IMR-90 (cell line): Measurements from ENCODE around the gene UBA3. TPM values are rescaled to one million over a fixed set of nuclear protein-coding genes. Genes with fewer than 3 reads are reported as not detected.

ENCODE experiments used
- ATAC-seq: fragments of 200-7000 bp; cut with Tn5 transposase; 2 replicates; pipeline ENCODE4 v1.9.1; 2020; ENCODE audit warnings: low read depth, mild to moderate bottlenecking, moderate library complexity
- BruUV-seq: library from RNA; stranded (reverse); fragments of 400-500 nt; replicated peaks from 2 replicates; lab custom pipeline; 2021; lab: Mats Ljungman, UMichigan
- CTCF ChIA-PET: fragments of 300-600 bp; formaldehyde crosslinking; extraction: SDS; loops from one replicate; lab custom pipeline; 2021; ENCODE audit warnings: antibody characterized with exemption; lab: Yijun Ruan, JAX
- POLR2A ChIA-PET: fragments of 300-600 bp; sonication (Branson Sonifier 250); formaldehyde crosslinking; loops from one replicate; lab custom pipeline; 2022; ENCODE audit warnings: antibody characterized with exemption; ENCODE audit not compliant: unreplicated experiment; lab: Charles Lee
- DNase-seq: peaks from one replicate; pipeline ENCODE4 v3.0.0; 2013
- H2AFZ ChIP-seq: replicated peaks from 2 replicates; pipeline ENCODE3; 2013; ENCODE audit warnings: low read length, mild to moderate bottlenecking; ENCODE audit not compliant: poor library complexity
- H2AK5ac ChIP-seq: 2 replicates; pipeline ENCODE4 v1.6.1; 2013; ENCODE audit warnings: low read depth, low read length, inconsistent platforms
- H2AK9ac ChIP-seq: replicated peaks from 2 replicates; pipeline ENCODE3; 2013; ENCODE audit warnings: mild to moderate bottlenecking, low read depth, low read length, moderate library complexity; ENCODE audit not compliant: poor library complexity
- H2BK120ac ChIP-seq: 2 replicates; pipeline ENCODE4 v1.6.1; 2013; ENCODE audit warnings: low read depth, low read length, inconsistent platforms
- H2BK15ac ChIP-seq: 3 replicates; pipeline ENCODE4 v1.6.1; 2013; ENCODE audit warnings: low read depth, low read length, inconsistent platforms
- H2BK20ac ChIP-seq: 2 replicates; pipeline ENCODE4 v1.6.1; 2013; ENCODE audit warnings: low read depth, mild to moderate bottlenecking, inconsistent platforms, low read length, moderate library complexity
- H2BK5ac ChIP-seq: 2 replicates; pipeline ENCODE4 v1.6.1; 2013; ENCODE audit warnings: mild to moderate bottlenecking, low read depth, low read length, inconsistent platforms; ENCODE audit not compliant: poor library complexity, severe bottlenecking
- H3K14ac ChIP-seq: replicated peaks from 2 replicates; pipeline ENCODE4 v1.6.1; 2013; ENCODE audit warnings: low read depth, low read length, inconsistent platforms
- H3K18ac ChIP-seq: 2 replicates; pipeline ENCODE4 v1.6.1; 2013; ENCODE audit warnings: low read depth, low read length, control low read depth
- H3K23ac ChIP-seq: 2 replicates; pipeline ENCODE4 v1.6.1; 2013; ENCODE audit warnings: low read depth, low read length, inconsistent platforms
- H3K27ac ChIP-seq: 2 replicates; pipeline ENCODE4 v1.5.1; 2013; ENCODE audit warnings: mild to moderate bottlenecking, control low read depth, low read length; ENCODE audit not compliant: insufficient read depth
- H3K27me3 ChIP-seq: 2 replicates; pipeline ENCODE4 v1.6.1; 2013; ENCODE audit warnings: low read length; ENCODE audit not compliant: control insufficient read depth, insufficient read depth
- H3K36me3 ChIP-seq: 2 replicates; pipeline ENCODE4 v1.6.1; 2013; ENCODE audit warnings: low read length, mixed read lengths; ENCODE audit not compliant: control insufficient read depth, insufficient read depth
- H3K4ac ChIP-seq: 2 replicates; pipeline ENCODE4 v1.6.1; 2013; ENCODE audit warnings: low read depth, low read length, inconsistent platforms
- H3K4me1 ChIP-seq: 2 replicates; pipeline ENCODE4 v1.6.1; 2013; ENCODE audit warnings: low read length, mixed read lengths; ENCODE audit not compliant: control insufficient read depth, insufficient read depth
- H3K4me2 ChIP-seq: 2 replicates; pipeline ENCODE4 v1.6.1; 2013; ENCODE audit warnings: low read depth, mild to moderate bottlenecking, control low read depth, low read length, moderate library complexity
- H3K4me3 ChIP-seq: 2 replicates; pipeline ENCODE4 v1.5.1; 2013; ENCODE audit warnings: low read depth, mild to moderate bottlenecking, control low read depth, low read length, moderate library complexity; ENCODE audit not compliant: insufficient read depth
- H3K56ac ChIP-seq: 2 replicates; pipeline ENCODE4 v1.6.1; 2013; ENCODE audit warnings: low read length, inconsistent platforms; ENCODE audit not compliant: insufficient read depth; ENCODE audit errors: extremely low read depth
- H3K79me1 ChIP-seq, 2 experiments: 2 replicates each; pipeline ENCODE4 v1.6.1; 2013; ENCODE audit warnings: low read length in 2 of 2, inconsistent platforms in 1 of 2, low read depth in 1 of 2
- H3K9ac ChIP-seq: 2 replicates; pipeline ENCODE4 v1.6.1; 2013; ENCODE audit warnings: low read depth, low read length, control low read depth
- H3K9me1 ChIP-seq: 2 replicates; pipeline ENCODE4 v1.6.1; 2013; ENCODE audit warnings: low read length, inconsistent platforms; ENCODE audit not compliant: insufficient read depth
- H3K9me3 ChIP-seq: 2 replicates; pipeline ENCODE4 v1.6.1; 2013; ENCODE audit warnings: low read length; ENCODE audit not compliant: control insufficient read depth, insufficient read depth
- H4K20me1 ChIP-seq: 2 replicates; pipeline ENCODE4 v1.6.1; 2013; ENCODE audit warnings: low read length, inconsistent platforms; ENCODE audit not compliant: insufficient read depth
- H4K5ac ChIP-seq: 2 replicates; pipeline ENCODE4 v1.6.1; 2013; ENCODE audit warnings: mild to moderate bottlenecking, low read depth, low read length, control low read depth
- H4K8ac ChIP-seq, 2 experiments: 2 replicates each; pipeline ENCODE4 v1.6.1; 2013; ENCODE audit warnings: low read depth in 2 of 2, low read length in 2 of 2, control low read depth in 1 of 2, inconsistent platforms in 1 of 2
- H4K91ac ChIP-seq: 2 replicates; pipeline ENCODE4 v1.6.1; 2013; ENCODE audit warnings: low read depth, low read length, inconsistent platforms; ENCODE audit not compliant: insufficient read depth
- CHD1 ChIP-seq: IDR thresholded peaks from 2 replicates; pipeline ENCODE4 v1.6.1; 2012; ENCODE audit warnings: low read depth, low read length, improper control_type of control experiment
- FOS ChIP-seq: fragments of 150-350 bp; IDR thresholded peaks from 2 replicates; pipeline ENCODE4 v1.6.1; 2016; ENCODE audit warnings: low read depth, low read length
- MAFK ChIP-seq: IDR thresholded peaks from 2 replicates; pipeline ENCODE4 v1.6.1; 2012; ENCODE audit warnings: low read depth, low read length, improper control_type of control experiment
- WGBS, 2 experiments: methylation state at CpG; one replicate each; pipeline versions ENCODE4 v1.1.5 to v1.1.7; 2013; ENCODE audit warnings: missing lambda C conversion rate in 2 of 2; ENCODE audit not compliant: insufficient read length in 1 of 2; ENCODE audit errors: extremely low coverage in 2 of 2; 5-methylcytosine and 5-hydroxymethylcytosine counted together
- dilution Hi-C: fragments of 300-500 bp; cut with HindIII; formaldehyde crosslinking; loops from one replicate; pipeline ENCODE4 v1.14.3; 2018; ENCODE audit warnings: low sequenced_read_pairs; ENCODE audit not compliant: unreplicated experiment
- in situ Hi-C: fragments of 300-500 bp; cut with MboI; formaldehyde crosslinking; loops from 3 replicates; pipeline ENCODE4 v1.14.3; 2019; ENCODE audit warnings: low sequenced_read_pairs, inconsistent platforms, mixed read lengths
- intact Hi-C: fragments of 100-400 bp; cut with micrococcal nuclease; formaldehyde crosslinking; loops from 2 replicates; pipeline ENCODE4 v1.10.0; 2022
- polyA plus RNA-seq, 3 experiments: library from polyadenylated mRNA; depleted of rRNA; stranded (reverse); fragments of >200 nt; gene quantifications; 2 replicates each; pipeline ENCODE4 v1.2.3, GENCODE V29; 2012; ENCODE audit warnings: low replicate concordance in 1 of 3
- total RNA-seq: library from RNA; depleted of rRNA; stranded (reverse); fragments of >200 nt; gene quantifications from 2 replicates; pipeline ENCODE4 v1.2.3, GENCODE V29; 2012

Gene UBA3
- total and polyA plus RNA-seq, 2 of the 4 experiments (the other 2 are of a cell fraction) = 51.8 to 64.3 TPM

- ATAC-seq = no peak
- H2BK15ac ChIP-seq = no peak overlapping the region
- H3K27me3 ChIP-seq = no peaks in the 10 kb centered on the region
- peaks cover 17% of the 10 kb centered on the region for H3K36me3 ChIP-seq
- H2AK9ac ChIP-seq = no peak overlapping the region
- H3K56ac ChIP-seq = no peak overlapping the region
- no peaks in the 10 kb centered on the region for H3K9me3 ChIP-seq
- H4K20me1 ChIP-seq = peaks cover 4% of the 10 kb centered on the region; the same call in 1 of the 2 replicates
- dilution Hi-C loops (no loop called here), in situ Hi-C loops (no loop called here), intact Hi-C loops (no loop called here)
- H3K18ac ChIP-seq = no peak overlapping the region
- H3K23ac ChIP-seq = no peak overlapping the region
- 92% methylated on average over 2 of the region's 3 CpGs; no CpG with 5 or more reads in 1 of the 2 experiments for WGBS, 2 experiments
- no peak overlapping the region for H3K4me2 ChIP-seq
- no peak overlapping the region for H2BK5ac ChIP-seq
- H2BK20ac ChIP-seq = no peak overlapping the region
- H2AFZ ChIP-seq = no peak overlapping the region
- H3K9ac ChIP-seq = no peak overlapping the region
- H4K8ac ChIP-seq = no peak overlapping the region
- no peak overlapping the region for H3K27ac ChIP-seq
- no peak for TF ChIP-seq CHD1
- no peak for TF ChIP-seq FOS
- TF ChIP-seq MAFK = no peak
- 0 out of 2 replicates have a peak, but pooled peaks cover 2% of the 10 kb centered on the region for H3K4me1 ChIP-seq
- no peaks in the 10 kb centered on the region for H3K9me1 ChIP-seq
- H3K14ac ChIP-seq = no peak overlapping the region
- H3K4me3 ChIP-seq = no peak overlapping the region
- H3K4ac ChIP-seq = no peak overlapping the region
- H3K79me1 ChIP-seq = peaks cover 9 to 37% of the 10 kb centered on the region in 2 experiments; a peak in 3 of 4 replicates
- no peak overlapping the region for H4K5ac ChIP-seq
- H2AK5ac ChIP-seq = no peak overlapping the region
- no peak for DNase-seq
- no TSS peak for BruUV-seq
- no peak overlapping the region for H2BK120ac ChIP-seq
- no peak overlapping the region for H4K91ac ChIP-seq
- ChIA-PET CTCF (no interaction called here), POLR2A (no interaction called here)
Observed at GRCh38 chr3:69072928-69073327, 7.2 kb downstream of the UBA3 start.
